ENCODE data around the gene IP6K1.

- TF ChIP-seq CTCF (IDR thresholded peaks at IDR 0.05): no peak
- TF ChIP-seq POLR2AphosphoS5 (IDR thresholded peaks at IDR 0.05): no peak
- TF ChIP-seq EP300 (IDR thresholded peaks at IDR 0.05): no peak
These were observed 63.4 kb downstream of the IP6K1 start for GRCh38 chr3:49722896-49723295.
